HG03354 (cell line): ENCODE results near the gene TSSK3.
"Not testable (repeated sequence)": the region's sequence is repeated elsewhere in the genome, so short reads cannot be mapped to it uniquely, and the experiment has no call there.

ENCODE experiments used
- ATAC-seq: cut with Tn5 transposase; IDR thresholded peaks from one replicate; pipeline ENCODE4 v1.9.1; 2021; ENCODE audit warnings: mild to moderate bottlenecking; ENCODE audit not compliant: unreplicated experiment, poor library complexity, severe bottlenecking

The TSSK3 gene

GRCh38 chr1:32394141-32394889, 32.0 kb downstream of the TSSK3 start, which contains the start of gene BSDC1:
TSS of gene BSDC1 (minus strand) at chr1:32394441. CDS start at chr1:32394414, 27 bp downstream.
- ATAC-seq = peak; percentile 97

GRCh38 chr1:32394890-32395432, 32.6 kb downstream of the TSSK3 start:
- ATAC-seq = no peak

DNA sequence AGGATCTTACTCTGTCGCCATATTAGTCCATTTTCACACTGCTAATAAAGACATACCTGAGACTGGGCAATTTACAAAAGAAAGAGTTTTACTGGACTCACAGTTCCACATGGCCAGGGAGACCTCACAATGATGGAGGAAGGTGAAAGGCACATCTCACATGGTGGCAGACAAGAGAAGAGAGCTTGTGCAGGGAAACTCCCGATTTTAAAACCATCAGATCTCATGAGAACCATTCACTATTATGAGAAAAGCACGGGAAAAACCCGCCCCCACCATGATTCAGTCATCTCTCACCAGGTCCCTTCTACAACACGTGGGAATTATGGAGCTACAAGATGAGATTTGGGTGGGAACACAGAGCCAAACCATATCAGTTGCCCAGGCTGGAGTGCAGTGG, 34.2 kb downstream of the TSSK3 start:
- ATAC-seq = not testable (repeated sequence)

DNA sequence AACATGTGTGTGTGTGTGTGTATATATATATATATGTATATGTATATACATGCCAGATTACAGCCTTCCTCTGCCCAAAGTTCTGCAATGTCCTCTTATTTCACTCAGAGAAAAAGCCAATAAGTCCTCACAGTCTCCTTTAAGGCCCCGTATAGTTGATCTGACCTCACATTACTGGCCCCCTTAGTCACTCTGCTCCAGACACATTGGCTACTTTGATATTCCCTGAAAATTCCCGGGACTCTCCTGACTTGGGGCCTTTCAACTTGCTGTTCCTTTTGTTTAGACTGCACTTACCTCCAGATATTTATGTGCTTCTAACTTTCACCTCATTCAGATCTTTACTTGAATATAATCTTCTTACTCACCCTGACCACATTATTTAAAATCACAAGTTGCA, 36.1 kb downstream of the TSSK3 start:
- no peak for ATAC-seq

- ATAC-seq = no peak
These were observed 37.5 kb downstream of the TSSK3 start for GRCh38 chr1:32399843-32400242.

GRCh38 chr1:32400876-32401631, 38.7 kb downstream of the TSSK3 start:
- no peak for ATAC-seq

- ATAC-seq = no peak
These were observed 42.6 kb downstream of the TSSK3 start for GRCh38 chr1:32404946-32405345.

- no peak for ATAC-seq
These were observed 43.5 kb downstream of the TSSK3 start for GRCh38 chr1:32405672-32406467.

- ATAC-seq = no peak
These were observed 44.3 kb downstream of the TSSK3 start for GRCh38 chr1:32406629-32407111.

DNA sequence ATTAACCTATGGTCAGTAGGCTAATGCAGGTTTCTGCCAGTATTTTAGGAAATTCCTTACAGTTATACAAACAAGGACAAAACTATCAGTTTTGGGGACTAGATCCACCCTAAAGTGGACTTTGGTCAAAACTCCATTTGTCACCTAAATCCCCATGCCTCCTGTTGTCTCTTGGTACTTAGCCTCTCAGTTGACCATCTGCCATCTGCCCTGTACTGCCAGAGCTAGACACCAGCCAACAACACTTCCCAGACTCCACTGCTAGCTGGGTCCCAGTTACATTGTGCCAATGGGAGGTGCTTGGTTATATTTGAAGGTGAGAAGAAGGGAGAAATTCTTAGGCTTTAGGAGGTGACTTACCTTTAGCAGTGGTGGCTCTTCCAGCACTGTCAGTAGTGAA, 48.9 kb downstream of the TSSK3 start:
- no peak for ATAC-seq

- ATAC-seq = no peak
These were observed 51.3 kb downstream of the TSSK3 start for GRCh38 chr1:32413507-32414185.
